ENCODE data around the gene CMTM6. TPM values are rescaled to one million over a fixed set of nuclear protein-coding genes. Genes with fewer than 3 reads are reported as not detected.
"Not testable (repeated sequence)": the region's sequence is repeated elsewhere in the genome, so short reads cannot be mapped to it uniquely, and the experiment has no call there.

The CMTM6 gene
- total RNA-seq, 1 donor from 2014 or later = 53.6 TPM

DNA sequence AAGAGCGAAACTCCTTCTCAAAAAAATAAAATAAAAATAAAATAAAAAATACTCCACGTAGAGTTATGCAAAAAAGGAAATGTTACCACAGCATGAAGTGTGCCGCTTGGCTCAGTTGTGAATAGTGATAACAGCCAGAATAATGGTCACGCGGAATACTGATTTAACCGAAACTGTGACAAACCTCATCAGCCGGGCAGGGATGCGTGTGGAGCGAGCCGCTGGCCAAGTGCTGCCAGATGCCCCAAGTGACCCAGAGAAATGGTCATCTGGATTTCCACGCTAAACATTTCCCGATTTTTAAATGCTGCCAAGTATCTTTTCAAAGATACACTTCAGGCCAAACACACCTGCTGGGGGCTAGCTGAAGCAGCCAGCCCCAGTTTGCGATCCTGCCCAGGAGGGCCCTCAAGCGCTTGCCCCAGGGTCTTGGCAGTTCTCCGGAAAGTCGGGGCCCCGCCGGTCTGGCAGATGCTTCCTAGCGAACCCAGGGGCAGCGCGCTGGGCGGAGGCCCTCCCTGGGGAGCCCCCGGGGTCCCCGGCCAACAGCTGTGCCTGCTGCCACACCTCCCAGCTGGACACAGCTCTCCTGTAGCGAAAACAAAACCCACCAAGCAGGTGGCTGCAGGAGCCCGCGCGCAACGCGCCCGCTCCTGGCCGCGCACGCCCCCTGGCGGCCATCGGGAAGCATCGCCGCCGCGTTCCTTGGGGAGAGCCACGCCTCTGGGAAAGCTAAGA lies 35.1 kb downstream of the CMTM6 start:
- no peak overlapping the region for H3K9ac ChIP-seq (ENCODE audit: low read length)
- Mint-ChIP-seq H3K4me1 (ENCODE audit: low read depth, unreplicated experiment) (peaks cover 10% of the 10 kb centered on the region), H3K36me3 (ENCODE audit: low read depth, unreplicated experiment) (peaks cover 15% of the 10 kb centered on the region), H3K27me3 (ENCODE audit: low read depth, unreplicated experiment) (no peaks in the 10 kb centered on the region), H3K9me3 (ENCODE audit: unreplicated experiment) (no peaks in the 10 kb centered on the region), H3K27ac (ENCODE audit: unreplicated experiment) (no peak overlapping the region), H3K4me3 (ENCODE audit: unreplicated experiment) (no peak overlapping the region)
- H3K4me3 ChIP-seq (ENCODE audit: insufficient read depth, low read depth, low read length) = no peak overlapping the region
- H3K4me1 ChIP-seq (ENCODE audit: insufficient read depth, low read length) = peaks cover 20% of the 10 kb centered on the region
- H3K27ac ChIP-seq (ENCODE audit: low read depth, low read length) = no peak overlapping the region
- no peaks in the 10 kb centered on the region for H3K27me3 ChIP-seq (ENCODE audit: insufficient read depth, low read length)
- no peak overlapping the region for H2AFZ ChIP-seq (ENCODE audit: low read depth, low read length)
- peak; percentile 12 for DNase-seq (ENCODE audit: low read depth)
- no peaks in the 10 kb centered on the region for H3K36me3 ChIP-seq (ENCODE audit: insufficient read depth, low read length)
- H4K20me1 ChIP-seq (ENCODE audit: insufficient read depth, low read length) = peaks cover 29% of the 10 kb centered on the region
- FAIRE-seq = no peak
- H3K79me2 ChIP-seq (ENCODE audit: insufficient read depth, low read length) = no peaks in the 10 kb centered on the region
- no peak for TF ChIP-seq EZH2 (IDR thresholded peaks at IDR 0.05; ENCODE audit: insufficient read depth, low read length)
- TF ChIP-seq, protein P1, sequence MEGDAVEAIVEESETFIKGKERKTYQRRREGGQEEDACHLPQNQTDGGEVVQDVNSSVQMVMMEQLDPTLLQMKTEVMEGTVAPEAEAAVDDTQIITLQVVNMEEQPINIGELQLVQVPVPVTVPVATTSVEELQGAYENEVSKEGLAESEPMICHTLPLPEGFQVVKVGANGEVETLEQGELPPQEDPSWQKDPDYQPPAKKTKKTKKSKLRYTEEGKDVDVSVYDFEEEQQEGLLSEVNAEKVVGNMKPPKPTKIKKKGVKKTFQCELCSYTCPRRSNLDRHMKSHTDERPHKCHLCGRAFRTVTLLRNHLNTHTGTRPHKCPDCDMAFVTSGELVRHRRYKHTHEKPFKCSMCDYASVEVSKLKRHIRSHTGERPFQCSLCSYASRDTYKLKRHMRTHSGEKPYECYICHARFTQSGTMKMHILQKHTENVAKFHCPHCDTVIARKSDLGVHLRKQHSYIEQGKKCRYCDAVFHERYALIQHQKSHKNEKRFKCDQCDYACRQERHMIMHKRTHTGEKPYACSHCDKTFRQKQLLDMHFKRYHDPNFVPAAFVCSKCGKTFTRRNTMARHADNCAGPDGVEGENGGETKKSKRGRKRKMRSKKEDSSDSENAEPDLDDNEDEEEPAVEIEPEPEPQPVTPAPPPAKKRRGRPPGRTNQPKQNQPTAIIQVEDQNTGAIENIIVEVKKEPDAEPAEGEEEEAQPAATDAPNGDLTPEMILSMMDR (IDR thresholded peaks at IDR 0.05; ENCODE audit: insufficient read depth, low read depth, low read length) = peak; percentile 94
- H3K9me3 ChIP-seq (ENCODE audit: insufficient read depth, low read depth, low read length) = no peaks in the 10 kb centered on the region
- H3K4me2 ChIP-seq (ENCODE audit: low read length) = peak overlapping the region; percentile 78

DNA sequence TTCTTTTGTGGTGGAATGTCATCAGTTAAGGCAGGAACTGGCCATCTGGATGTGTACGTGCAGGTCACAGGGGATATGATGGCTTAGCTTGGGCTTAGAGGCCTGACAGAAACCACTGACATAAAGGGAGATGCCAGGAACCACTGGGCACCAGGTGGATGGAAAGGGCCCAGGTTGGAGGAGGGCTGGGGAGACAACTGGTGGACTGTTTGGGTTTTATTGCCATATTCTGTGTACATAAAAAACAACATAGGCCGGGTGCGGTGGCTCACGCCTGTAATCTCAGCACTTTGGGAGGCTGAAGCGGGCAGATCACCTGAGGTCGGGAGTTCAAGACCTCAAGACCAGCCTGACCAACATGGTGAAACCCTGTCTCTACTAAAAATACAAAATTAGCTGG lies 35.8 kb downstream of the CMTM6 start:
- H3K9me3 Mint-ChIP-seq (ENCODE audit: unreplicated experiment); H3K27ac ChIP-seq (ENCODE audit: low read depth, low read length); H3K27ac Mint-ChIP-seq (ENCODE audit: unreplicated experiment); H3K4me2 ChIP-seq (ENCODE audit: low read length); H3K4me3 ChIP-seq (ENCODE audit: insufficient read depth, low read depth, low read length); H3K27me3 Mint-ChIP-seq (ENCODE audit: low read depth, unreplicated experiment); H3K27me3 ChIP-seq (ENCODE audit: insufficient read depth, low read length); H3K79me2 ChIP-seq (ENCODE audit: insufficient read depth, low read length); H3K9me3 ChIP-seq (ENCODE audit: insufficient read depth, low read depth, low read length); H3K36me3 ChIP-seq (ENCODE audit: insufficient read depth, low read length); DNase-seq (ENCODE audit: low read depth); H3K9ac ChIP-seq (ENCODE audit: low read length); FAIRE-seq; H2AFZ ChIP-seq (ENCODE audit: low read depth, low read length); H3K4me3 Mint-ChIP-seq (ENCODE audit: unreplicated experiment); H3K4me1 Mint-ChIP-seq (ENCODE audit: low read depth, unreplicated experiment): not testable (repeated sequence)
- Histone ChIP-seq H3K4me1 (ENCODE audit: insufficient read depth, low read length) (peaks cover 20% of the 10 kb centered on the region), H4K20me1 (ENCODE audit: insufficient read depth, low read length) (peaks cover 29% of the 10 kb centered on the region)
- H3K36me3 Mint-ChIP-seq (ENCODE audit: low read depth, unreplicated experiment) = peaks cover 13% of the 10 kb centered on the region

DNA sequence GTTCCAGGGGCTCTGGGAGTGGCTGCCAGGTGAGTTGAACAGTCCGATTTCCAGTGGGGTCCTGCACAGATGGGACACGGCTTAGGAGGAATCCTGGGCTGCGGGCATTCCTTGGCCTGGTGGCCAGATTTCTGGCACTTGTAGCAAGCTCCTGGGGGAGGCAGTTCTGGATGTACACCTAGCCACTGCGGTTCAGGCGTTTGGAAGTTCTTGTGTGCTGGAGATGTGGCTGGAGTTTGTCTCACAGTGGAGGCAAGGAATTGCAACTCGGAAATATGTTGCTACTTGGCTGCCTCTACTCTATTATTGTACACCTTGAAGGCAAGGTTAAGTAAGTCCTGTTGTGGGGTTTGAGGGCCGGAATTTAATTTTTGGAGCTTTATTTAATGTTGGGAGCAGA lies 37.9 kb downstream of the CMTM6 start:
- peaks cover 11% of the 10 kb centered on the region for H3K4me1 ChIP-seq (ENCODE audit: insufficient read depth, low read length)
- not testable (repeated sequence) for H3K36me3 ChIP-seq (ENCODE audit: insufficient read depth, low read length); H3K27me3 ChIP-seq (ENCODE audit: insufficient read depth, low read length); H3K9me3 ChIP-seq (ENCODE audit: insufficient read depth, low read depth, low read length); H3K9ac ChIP-seq (ENCODE audit: low read length); DNase-seq (ENCODE audit: low read depth); FAIRE-seq; H3K4me3 Mint-ChIP-seq (ENCODE audit: unreplicated experiment); H3K27ac Mint-ChIP-seq (ENCODE audit: unreplicated experiment); H3K27ac ChIP-seq (ENCODE audit: low read depth, low read length); H3K4me3 ChIP-seq (ENCODE audit: insufficient read depth, low read depth, low read length); H3K27me3 Mint-ChIP-seq (ENCODE audit: low read depth, unreplicated experiment); H3K9me3 Mint-ChIP-seq (ENCODE audit: unreplicated experiment); H2AFZ ChIP-seq (ENCODE audit: low read depth, low read length); H3K4me2 ChIP-seq (ENCODE audit: low read length); H3K79me2 ChIP-seq (ENCODE audit: insufficient read depth, low read length)
- Mint-ChIP-seq H3K36me3 (ENCODE audit: low read depth, unreplicated experiment) (peaks cover 10% of the 10 kb centered on the region), H3K4me1 (ENCODE audit: low read depth, unreplicated experiment) (peaks cover 16% of the 10 kb centered on the region)
- H4K20me1 ChIP-seq (ENCODE audit: insufficient read depth, low read length) = peaks cover 15% of the 10 kb centered on the region

DNA sequence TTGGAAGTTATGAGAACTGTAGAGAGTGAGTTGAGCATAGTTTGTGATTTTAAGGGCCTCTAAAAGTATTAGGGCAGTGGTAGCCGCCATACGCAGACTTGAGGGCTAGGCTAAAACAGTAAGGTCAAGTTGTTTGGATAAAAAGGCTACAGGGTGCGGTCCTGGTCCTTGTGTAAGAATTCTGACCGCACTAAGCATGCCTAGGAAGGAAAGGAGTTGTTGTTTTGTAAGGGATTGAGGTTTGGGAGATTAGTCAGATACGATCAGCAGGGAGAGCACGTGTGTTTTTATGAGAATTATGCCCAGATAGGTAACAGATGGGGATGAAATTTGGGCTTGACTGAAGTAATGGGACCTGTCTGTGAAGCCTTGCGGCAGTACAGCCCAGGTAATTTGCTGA lies 39.2 kb downstream of the CMTM6 start:
- not testable (repeated sequence) for H3K4me1 Mint-ChIP-seq (ENCODE audit: low read depth, unreplicated experiment); FAIRE-seq; H3K4me3 ChIP-seq (ENCODE audit: insufficient read depth, low read depth, low read length); H2AFZ ChIP-seq (ENCODE audit: low read depth, low read length); DNase-seq (ENCODE audit: low read depth); H3K4me2 ChIP-seq (ENCODE audit: low read length); H3K27me3 ChIP-seq (ENCODE audit: insufficient read depth, low read length); H3K36me3 Mint-ChIP-seq (ENCODE audit: low read depth, unreplicated experiment); H3K4me3 Mint-ChIP-seq (ENCODE audit: unreplicated experiment); H3K9me3 Mint-ChIP-seq (ENCODE audit: unreplicated experiment); H3K9me3 ChIP-seq (ENCODE audit: insufficient read depth, low read depth, low read length); H3K27ac Mint-ChIP-seq (ENCODE audit: unreplicated experiment); H3K9ac ChIP-seq (ENCODE audit: low read length); H3K27me3 Mint-ChIP-seq (ENCODE audit: low read depth, unreplicated experiment); H3K27ac ChIP-seq (ENCODE audit: low read depth, low read length); H3K79me2 ChIP-seq (ENCODE audit: insufficient read depth, low read length); H3K4me1 ChIP-seq (ENCODE audit: insufficient read depth, low read length); H4K20me1 ChIP-seq (ENCODE audit: insufficient read depth, low read length); H3K36me3 ChIP-seq (ENCODE audit: insufficient read depth, low read length)

DNA sequence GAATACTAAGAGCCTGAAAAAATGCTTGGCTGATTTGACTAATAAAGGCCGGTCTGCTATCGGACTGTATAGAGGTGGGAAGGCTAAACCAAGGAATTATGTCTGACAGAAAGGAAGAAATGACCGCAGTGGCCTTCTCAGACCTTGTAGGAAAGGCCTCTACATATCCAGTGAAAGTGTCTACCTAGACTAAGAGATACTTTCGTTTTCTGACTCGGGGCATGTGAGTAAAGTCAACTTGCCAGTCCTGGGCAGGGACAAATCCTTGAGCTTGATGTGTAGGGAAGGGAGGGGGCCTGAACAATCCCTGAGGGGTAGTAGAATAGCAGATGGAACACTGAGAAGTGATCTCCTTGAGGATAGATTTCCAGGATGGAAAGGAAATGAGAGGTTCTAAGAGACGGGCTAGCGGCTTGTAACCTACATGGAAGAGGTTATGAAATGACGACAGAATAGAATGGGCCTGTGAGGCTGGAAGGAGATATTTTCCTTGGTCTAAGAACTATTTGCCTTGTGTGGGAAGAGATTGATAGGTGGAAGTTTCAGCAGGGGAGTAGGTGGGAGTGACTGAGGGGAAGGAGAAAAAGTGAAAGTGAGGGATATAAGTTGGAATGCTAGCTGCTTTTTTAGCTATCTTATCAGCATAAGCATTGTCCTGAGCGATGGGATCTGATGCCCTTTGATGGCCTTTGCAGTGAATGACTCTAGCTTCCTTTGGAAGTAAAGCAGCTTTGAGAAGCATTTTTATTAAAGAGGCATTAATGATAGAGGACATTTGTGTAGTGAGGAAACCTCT lies 40.3 kb downstream of the CMTM6 start:
- not testable (repeated sequence) for H3K27me3 Mint-ChIP-seq (ENCODE audit: low read depth, unreplicated experiment); H3K9me3 ChIP-seq (ENCODE audit: insufficient read depth, low read depth, low read length); H3K36me3 Mint-ChIP-seq (ENCODE audit: low read depth, unreplicated experiment); H3K27ac Mint-ChIP-seq (ENCODE audit: unreplicated experiment); H3K27ac ChIP-seq (ENCODE audit: low read depth, low read length); FAIRE-seq; H3K9me3 Mint-ChIP-seq (ENCODE audit: unreplicated experiment); H3K27me3 ChIP-seq (ENCODE audit: insufficient read depth, low read length); H2AFZ ChIP-seq (ENCODE audit: low read depth, low read length); H3K9ac ChIP-seq (ENCODE audit: low read length); H4K20me1 ChIP-seq (ENCODE audit: insufficient read depth, low read length); H3K4me1 Mint-ChIP-seq (ENCODE audit: low read depth, unreplicated experiment); DNase-seq (ENCODE audit: low read depth); H3K4me2 ChIP-seq (ENCODE audit: low read length); H3K4me3 ChIP-seq (ENCODE audit: insufficient read depth, low read depth, low read length); H3K36me3 ChIP-seq (ENCODE audit: insufficient read depth, low read length); H3K79me2 ChIP-seq (ENCODE audit: insufficient read depth, low read length); H3K4me1 ChIP-seq (ENCODE audit: insufficient read depth, low read length); H3K4me3 Mint-ChIP-seq (ENCODE audit: unreplicated experiment)

All from astrocyte (in vitro differentiated cells and primary cell).